ENCODE results near the gene AMDHD2. TPM values are rescaled to one million over a fixed set of nuclear protein-coding genes. Genes with fewer than 3 reads are reported as not detected.
"Not testable (repeated sequence)": the region's sequence is repeated elsewhere in the genome, so short reads cannot be mapped to it uniquely, and the experiment has no call there.

The AMDHD2 gene
- total RNA-seq, 1 experiment from 2014 or later = 22.7 TPM

DNA sequence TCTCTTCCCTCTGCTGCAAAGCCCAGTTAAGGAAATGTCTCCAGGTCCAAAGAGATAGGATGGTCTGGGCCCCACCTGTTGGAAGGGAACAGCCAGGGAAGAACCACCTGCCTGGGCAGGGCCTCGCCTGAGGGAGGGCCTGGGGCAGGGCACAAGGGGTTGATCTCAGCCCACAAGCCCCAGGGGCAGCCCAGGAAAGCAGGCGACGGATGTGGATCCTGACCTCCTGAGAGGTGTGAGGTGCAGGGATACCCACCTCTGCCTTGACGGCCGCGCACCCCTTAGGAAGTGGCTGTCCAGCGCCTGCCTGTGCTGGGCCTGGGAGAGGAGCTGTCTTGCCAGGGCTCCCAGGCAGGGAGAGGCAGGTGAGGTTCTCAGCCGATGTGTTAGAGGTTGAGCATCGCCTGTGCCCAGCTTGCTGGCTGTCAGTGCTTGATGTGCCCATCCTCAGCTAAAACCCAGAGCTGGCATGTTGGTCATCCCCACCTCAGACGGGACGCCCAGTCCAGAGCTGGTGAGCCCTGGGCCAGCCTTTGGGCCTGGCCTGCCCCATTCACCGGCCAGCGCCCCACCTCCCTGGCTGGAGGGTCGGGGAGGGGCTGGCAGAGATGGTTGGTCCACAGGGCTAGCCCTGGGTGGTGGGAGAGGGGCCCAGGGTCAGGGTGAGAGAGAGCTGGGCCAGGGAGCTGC lies 10.6 kb downstream of the AMDHD2 start:
- no peaks in the 10 kb centered on the region for H3K9me3 ChIP-seq (ENCODE audit: low read length)
- H3K4me3 ChIP-seq (ENCODE audit: low read length) = no peak overlapping the region
- H3K36me3 ChIP-seq (ENCODE audit: insufficient read depth, low read length) = no peaks in the 10 kb centered on the region
- H4K20me1 ChIP-seq (ENCODE audit: insufficient read depth, low read depth, low read length) = no peaks in the 10 kb centered on the region
- no peak overlapping the region for H2AFZ ChIP-seq (ENCODE audit: low read length)
- peak overlapping the region; percentile 73 for H3K9ac ChIP-seq (ENCODE audit: low read length)
- H3K4me1 ChIP-seq (ENCODE audit: low read length) = peaks cover 21% of the 10 kb centered on the region
- DNase-seq = no peak
- no peaks in the 10 kb centered on the region for H3K27me3 ChIP-seq (ENCODE audit: low read length)
- peak overlapping the region; percentile 41; the same call in 1 of the 2 replicates for H3K27ac ChIP-seq (ENCODE audit: low read length)
- peak overlapping the region; percentile 98 for H3K4me2 ChIP-seq (ENCODE audit: low read depth, low read length, poor library complexity, severe bottlenecking)
- H3K9me2 ChIP-seq (replicated peaks; ENCODE audit: insufficient read depth, low read length) = no peaks in the 10 kb centered on the region
- no peaks in the 10 kb centered on the region for H3K79me2 ChIP-seq (ENCODE audit: low read length)

DNA sequence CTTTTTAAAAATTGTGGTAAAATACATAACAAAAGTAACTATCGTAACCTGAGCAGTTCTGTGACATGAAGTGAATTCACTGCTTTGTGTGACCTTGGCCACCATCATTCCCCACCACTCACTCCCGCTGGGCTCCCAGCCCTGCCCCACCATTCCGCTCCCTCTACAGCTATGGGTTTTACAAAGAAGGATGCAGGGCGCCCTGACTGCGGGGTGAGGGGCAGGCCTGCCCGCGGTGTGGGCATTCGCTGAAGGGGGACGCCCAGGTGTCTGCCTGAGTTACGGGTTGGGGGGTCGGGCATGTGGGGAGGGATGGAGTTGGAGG lies 11.2 kb downstream of the AMDHD2 start, which contains the start of gene CEMP1:
Gene CEMP1, minus strand, starts transcription at position 38 of the 325 bp plus-strand sequence. CDS start 335 bp downstream, outside the sequence.
- H2AFZ ChIP-seq (ENCODE audit: low read length) = peak within 1 kb of the TSS; percentile 72; the same call in 1 of the 2 replicates
- no peaks in the 10 kb centered on the region for H3K36me3 ChIP-seq (ENCODE audit: insufficient read depth, low read length)
- H3K9me2 ChIP-seq (replicated peaks; ENCODE audit: insufficient read depth, low read length) = no peaks in the 10 kb centered on the region
- no peak for DNase-seq
- H3K27ac ChIP-seq (ENCODE audit: low read length) = peak within 1 kb of the TSS; percentile 84
- H3K4me2 ChIP-seq (ENCODE audit: low read depth, low read length, poor library complexity, severe bottlenecking) = peak within 1 kb of the TSS; percentile 98
- H3K79me2 ChIP-seq (ENCODE audit: low read length) = no peaks in the 10 kb centered on the region
- H3K9me3 ChIP-seq (ENCODE audit: low read length) = no peaks in the 10 kb centered on the region
- peaks cover 21% of the 10 kb centered on the region for H3K4me1 ChIP-seq (ENCODE audit: low read length)
- H4K20me1 ChIP-seq (ENCODE audit: insufficient read depth, low read depth, low read length) = no peaks in the 10 kb centered on the region
- H3K4me3 ChIP-seq (ENCODE audit: low read length) = peak within 1 kb of the TSS; percentile 80
- H3K27me3 ChIP-seq (ENCODE audit: low read length) = no peaks in the 10 kb centered on the region
- H3K9ac ChIP-seq (ENCODE audit: low read length) = peak within 1 kb of the TSS; percentile 83

DNA sequence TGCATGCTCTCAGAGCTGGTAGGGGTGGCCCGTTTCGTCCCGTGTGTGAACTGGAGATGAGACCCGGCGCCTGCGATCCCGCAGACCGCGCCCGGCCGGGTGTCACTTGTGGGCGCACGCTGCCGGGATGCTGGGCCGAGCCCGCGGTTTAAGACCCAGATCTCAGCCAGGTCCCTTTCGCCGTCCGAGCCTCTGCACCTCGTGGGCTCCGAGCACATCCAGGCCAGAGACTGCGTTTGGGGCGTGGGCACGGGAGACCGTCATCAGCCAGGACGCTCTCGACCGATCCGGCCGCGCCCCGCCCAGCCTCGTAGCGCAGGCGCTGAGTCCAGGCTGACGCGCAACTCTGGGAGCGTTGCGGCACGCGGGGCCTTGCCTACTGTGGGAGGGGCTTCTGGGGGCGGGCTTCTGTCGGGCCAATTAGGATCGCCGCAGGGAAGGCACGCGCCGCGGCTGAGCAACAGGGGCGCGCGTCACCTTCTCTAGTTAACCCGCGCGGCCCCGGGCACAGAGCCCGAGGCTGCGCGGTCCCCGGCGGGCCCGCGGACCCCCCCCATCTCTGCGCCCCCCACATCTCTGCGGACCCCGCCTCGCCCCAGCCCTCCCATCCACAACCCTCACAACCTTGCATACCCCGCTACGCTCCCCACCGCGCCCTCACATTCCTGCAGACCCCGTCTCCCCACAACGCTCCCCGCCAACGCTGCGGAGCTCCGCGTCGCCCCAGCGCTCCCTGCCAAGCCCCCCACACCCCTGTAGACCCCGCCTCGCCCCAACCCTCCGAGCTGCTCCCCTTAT lies 11.7 kb downstream of the AMDHD2 start:
- no peaks in the 10 kb centered on the region for H3K79me2 ChIP-seq (ENCODE audit: low read length)
- no peaks in the 10 kb centered on the region for H3K9me3 ChIP-seq (ENCODE audit: low read length)
- H3K9me2 ChIP-seq (replicated peaks; ENCODE audit: insufficient read depth, low read length) = no peaks in the 10 kb centered on the region
- H3K4me3 ChIP-seq (ENCODE audit: low read length) = peak overlapping the region; percentile 80
- H3K9ac ChIP-seq (ENCODE audit: low read length) = peak overlapping the region; percentile 83
- H3K36me3 ChIP-seq (ENCODE audit: insufficient read depth, low read length) = no peaks in the 10 kb centered on the region
- H2AFZ ChIP-seq (ENCODE audit: low read length) = peak overlapping the region; percentile 72; the same call in 1 of the 2 replicates
- H3K27me3 ChIP-seq (ENCODE audit: low read length) = no peaks in the 10 kb centered on the region
- peaks cover 22% of the 10 kb centered on the region for H3K4me1 ChIP-seq (ENCODE audit: low read length)
- DNase-seq = peak; percentile 99
- no peaks in the 10 kb centered on the region for H4K20me1 ChIP-seq (ENCODE audit: insufficient read depth, low read depth, low read length)
- H3K27ac ChIP-seq (ENCODE audit: low read length) = peak overlapping the region; percentile 84
- H3K4me2 ChIP-seq (ENCODE audit: low read depth, low read length, poor library complexity, severe bottlenecking) = peak overlapping the region; percentile 98

DNA sequence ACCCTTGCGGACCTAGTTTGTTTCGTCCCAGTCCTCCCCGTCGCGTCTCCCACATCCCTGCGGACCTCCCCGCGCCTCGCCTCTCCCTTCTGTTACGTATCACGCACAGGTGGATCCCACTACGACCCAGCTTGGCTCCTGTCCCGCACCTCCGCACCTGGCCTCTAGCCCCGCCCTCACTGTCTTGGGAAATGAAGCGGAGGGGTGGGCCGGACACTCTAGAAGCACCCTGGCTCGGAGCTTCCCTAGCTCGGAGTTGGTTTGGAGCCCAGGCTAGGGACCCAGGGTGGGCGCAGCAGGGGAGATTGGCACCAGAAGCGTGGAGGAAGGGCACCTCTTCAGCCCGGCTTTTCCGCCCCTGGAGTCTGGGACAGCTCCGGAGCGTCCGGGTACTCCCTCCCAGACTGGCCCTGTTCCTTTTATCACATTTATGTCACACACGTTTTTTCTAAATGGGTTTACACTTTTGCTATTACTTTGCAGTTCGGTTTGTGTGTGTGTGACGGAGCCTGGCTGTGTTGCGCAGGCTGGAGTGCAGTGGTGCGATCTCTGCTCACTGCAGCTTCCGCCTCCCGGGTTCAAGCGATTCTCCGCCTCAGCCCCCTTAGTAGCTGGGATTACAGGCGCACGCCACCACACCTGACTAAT lies 12.4 kb downstream of the AMDHD2 start:
- Histone ChIP-seq H3K79me2 (ENCODE audit: low read length) (no peaks in the 10 kb centered on the region), H3K36me3 (ENCODE audit: insufficient read depth, low read length) (no peaks in the 10 kb centered on the region), H3K4me2 (ENCODE audit: low read depth, low read length, poor library complexity, severe bottlenecking) (peak overlapping the region; percentile 98), H3K4me3 (ENCODE audit: low read length) (peak overlapping the region; percentile 80), H3K4me1 (ENCODE audit: low read length) (peaks cover 27% of the 10 kb centered on the region), H3K27ac (ENCODE audit: low read length) (peak overlapping the region; percentile 84), H2AFZ (ENCODE audit: low read length) (peak overlapping the region; percentile 72; the same call in 1 of the 2 replicates), H3K9ac (ENCODE audit: low read length) (peak overlapping the region; percentile 83), H3K9me2 (replicated peaks; ENCODE audit: insufficient read depth, low read length) (no peaks in the 10 kb centered on the region), H3K9me3 (ENCODE audit: low read length) (no peaks in the 10 kb centered on the region), H4K20me1 (ENCODE audit: insufficient read depth, low read depth, low read length) (no peaks in the 10 kb centered on the region), H3K27me3 (ENCODE audit: low read length) (no peaks in the 10 kb centered on the region)
- peak; percentile 79 for DNase-seq

DNA sequence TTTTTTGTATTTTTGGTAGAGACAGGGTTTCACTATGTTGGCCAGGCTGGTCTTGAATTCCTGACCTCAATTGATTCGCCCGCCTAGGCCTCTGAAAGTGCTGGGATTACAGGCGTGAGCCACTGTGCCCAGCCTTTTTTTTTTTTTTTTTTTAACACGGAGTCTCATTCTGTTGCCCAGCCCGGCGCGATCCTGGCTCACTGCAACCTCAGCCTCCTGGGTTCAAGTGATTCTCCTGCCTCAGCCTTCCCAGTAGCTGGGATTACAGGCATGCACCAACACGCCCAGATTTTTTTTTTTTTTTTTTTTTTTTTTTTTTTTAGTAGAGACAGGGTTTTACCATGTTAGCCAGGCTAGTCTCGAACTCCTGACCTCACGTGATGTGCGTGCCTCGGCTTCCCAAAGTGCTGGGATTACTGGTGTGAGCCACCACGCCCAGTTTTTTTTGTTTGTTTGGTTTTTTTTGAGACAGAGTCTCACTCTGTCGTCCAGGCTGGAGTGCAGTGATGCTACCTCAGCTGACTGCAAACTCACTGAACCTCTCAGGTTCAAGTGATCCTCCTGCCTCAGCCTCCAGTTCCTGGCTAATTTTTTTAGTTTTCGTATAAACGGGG lies 13.1 kb downstream of the AMDHD2 start:
- H3K27ac ChIP-seq (ENCODE audit: low read length) = peak overlapping the region; percentile 84
- H3K9ac ChIP-seq (ENCODE audit: low read length) = peak overlapping the region; percentile 83
- not testable (repeated sequence) for H3K27me3 ChIP-seq (ENCODE audit: low read length); H3K9me3 ChIP-seq (ENCODE audit: low read length); H3K9me2 ChIP-seq (replicated peaks; ENCODE audit: insufficient read depth, low read length); H3K36me3 ChIP-seq (ENCODE audit: insufficient read depth, low read length); H3K79me2 ChIP-seq (ENCODE audit: low read length); H4K20me1 ChIP-seq (ENCODE audit: insufficient read depth, low read depth, low read length); DNase-seq
- H3K4me1 ChIP-seq (ENCODE audit: low read length) = peaks cover 27% of the 10 kb centered on the region
- peak overlapping the region; percentile 80 for H3K4me3 ChIP-seq (ENCODE audit: low read length)
- 0 out of 2 replicates have a peak overlapping the region, but pooled peaks have one; percentile 72 for H2AFZ ChIP-seq (ENCODE audit: low read length)
- H3K4me2 ChIP-seq (ENCODE audit: low read depth, low read length, poor library complexity, severe bottlenecking) = peak overlapping the region; percentile 98

DNA sequence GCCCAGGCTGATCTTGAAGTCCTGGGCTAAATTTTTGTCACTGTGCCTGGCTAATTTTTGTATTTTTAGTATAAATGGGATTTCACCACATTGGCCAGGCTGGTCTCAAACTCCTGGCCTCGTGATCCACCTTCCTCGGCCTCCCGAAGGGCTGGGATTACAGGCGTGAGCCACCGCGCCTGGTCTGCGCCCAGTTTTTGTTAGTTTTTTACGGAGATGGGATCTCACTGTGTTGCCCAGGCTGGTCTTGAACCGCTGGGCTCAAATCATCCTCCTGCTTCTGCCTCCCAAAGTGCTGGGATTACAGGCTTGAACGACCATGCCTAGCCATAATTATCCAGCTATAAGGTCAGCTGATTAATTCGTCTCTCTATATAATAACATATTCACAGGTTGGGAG lies 13.7 kb downstream of the AMDHD2 start:
- Histone ChIP-seq H3K36me3 (ENCODE audit: insufficient read depth, low read length) (no peaks in the 10 kb centered on the region), H3K27ac (ENCODE audit: low read length) (no peak overlapping the region), H3K4me3 (ENCODE audit: low read length) (no peak overlapping the region), H3K4me2 (ENCODE audit: low read depth, low read length, poor library complexity, severe bottlenecking) (no peak overlapping the region), H3K4me1 (ENCODE audit: low read length) (peaks cover 30% of the 10 kb centered on the region), H3K9me3 (ENCODE audit: low read length) (no peaks in the 10 kb centered on the region), H3K9me2 (replicated peaks; ENCODE audit: insufficient read depth, low read length) (no peaks in the 10 kb centered on the region), H3K27me3 (ENCODE audit: low read length) (no peaks in the 10 kb centered on the region), H3K79me2 (ENCODE audit: low read length) (peaks cover 5% of the 10 kb centered on the region), H4K20me1 (ENCODE audit: insufficient read depth, low read depth, low read length) (no peaks in the 10 kb centered on the region), H3K9ac (ENCODE audit: low read length) (no peak overlapping the region), H2AFZ (ENCODE audit: low read length) (no peak overlapping the region)
- no peak for DNase-seq

DNA sequence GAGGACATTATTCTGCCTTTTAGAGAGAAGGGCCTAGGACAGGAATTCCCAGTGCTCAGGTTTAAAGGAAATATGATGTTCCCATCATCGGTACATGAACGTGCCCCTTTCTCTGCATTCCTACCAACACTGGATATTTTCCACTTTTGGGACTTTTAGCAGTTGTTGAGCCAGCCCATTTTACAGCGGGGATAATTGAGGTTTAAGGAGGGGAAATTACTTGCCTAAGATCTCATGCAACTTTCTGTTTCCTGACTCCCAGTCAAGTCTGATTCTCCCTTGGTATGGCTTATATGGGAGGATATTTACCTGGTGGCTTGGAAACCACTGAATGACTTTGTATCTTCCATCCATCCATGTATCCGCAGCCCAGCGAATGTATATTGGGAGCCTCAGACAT lies 14.2 kb downstream of the AMDHD2 start:
- H3K27ac ChIP-seq (ENCODE audit: low read length); H2AFZ ChIP-seq (ENCODE audit: low read length); DNase-seq; H4K20me1 ChIP-seq (ENCODE audit: insufficient read depth, low read depth, low read length); H3K9ac ChIP-seq (ENCODE audit: low read length); H3K79me2 ChIP-seq (ENCODE audit: low read length); H3K9me2 ChIP-seq (replicated peaks; ENCODE audit: insufficient read depth, low read length); H3K4me2 ChIP-seq (ENCODE audit: low read depth, low read length, poor library complexity, severe bottlenecking); H3K36me3 ChIP-seq (ENCODE audit: insufficient read depth, low read length); H3K27me3 ChIP-seq (ENCODE audit: low read length); H3K9me3 ChIP-seq (ENCODE audit: low read length); H3K4me3 ChIP-seq (ENCODE audit: low read length): not testable (repeated sequence)
- peaks cover 34% of the 10 kb centered on the region for H3K4me1 ChIP-seq (ENCODE audit: low read length)

DNA sequence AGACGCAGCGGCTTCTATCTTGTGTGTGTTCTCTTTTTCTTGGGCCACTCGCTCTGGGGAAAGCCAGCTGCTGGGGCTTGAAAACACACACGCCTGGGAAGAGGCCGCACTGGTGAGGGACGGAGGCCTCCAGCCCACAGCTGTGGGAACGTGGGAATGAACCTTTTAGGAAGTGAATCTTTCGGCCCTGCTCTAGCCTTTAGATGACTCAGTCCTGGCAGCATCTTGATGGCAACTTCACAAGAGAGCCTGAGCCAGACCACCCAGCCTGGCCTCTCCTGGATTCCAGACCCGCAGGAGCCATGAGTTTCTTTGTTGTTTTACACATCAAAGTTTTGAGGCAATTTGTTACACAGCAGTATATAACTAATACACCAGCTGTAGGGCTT lies 15.4 kb downstream of the AMDHD2 start:
- H2AFZ ChIP-seq (ENCODE audit: low read length) = no peak overlapping the region
- H3K9me3 ChIP-seq (ENCODE audit: low read length) = no peaks in the 10 kb centered on the region
- H3K36me3 ChIP-seq (ENCODE audit: insufficient read depth, low read length) = no peaks in the 10 kb centered on the region
- H3K27me3 ChIP-seq (ENCODE audit: low read length) = no peaks in the 10 kb centered on the region
- DNase-seq = no peak
- H3K4me2 ChIP-seq (ENCODE audit: low read depth, low read length, poor library complexity, severe bottlenecking) = no peak overlapping the region
- no peaks in the 10 kb centered on the region for H4K20me1 ChIP-seq (ENCODE audit: insufficient read depth, low read depth, low read length)
- peaks cover 21% of the 10 kb centered on the region for H3K79me2 ChIP-seq (ENCODE audit: low read length)
- no peak overlapping the region for H3K4me3 ChIP-seq (ENCODE audit: low read length)
- no peaks in the 10 kb centered on the region for H3K9me2 ChIP-seq (replicated peaks; ENCODE audit: insufficient read depth, low read length)
- H3K9ac ChIP-seq (ENCODE audit: low read length) = no peak overlapping the region
- H3K27ac ChIP-seq (ENCODE audit: low read length) = no peak overlapping the region
- peaks cover 47% of the 10 kb centered on the region for H3K4me1 ChIP-seq (ENCODE audit: low read length)
